A549 (cell line): ENCODE data around the gene ZNF616. TPM values are rescaled to one million over a fixed set of nuclear protein-coding genes. Genes with fewer than 3 reads are reported as not detected.

Source experiments
- ATAC-seq, 2 experiments: fragments of 200-7000 bp in 1 of 2; fragments of >200 bp in 1 of 2; cut with Nextera tagmentation in 1 of 2; cut with Tn5 transposase in 1 of 2; 3 replicates each; pipeline versions ENCODE4 v1.8.0 to v1.9.1; 2018 to 2020; ENCODE audit warnings: mild to moderate bottlenecking in 1 of 2, moderate library complexity in 1 of 2
- CTCF ChIA-PET: fragments of 300-600 bp; sonication (Branson Sonifier 250); formaldehyde crosslinking; extraction: SDS; loops from one replicate; lab custom pipeline; 2021; ENCODE audit warnings: antibody characterized with exemption, inconsistent platforms; lab: Yijun Ruan, JAX
- POLR2A ChIA-PET: fragments of 350-600 bp; formaldehyde crosslinking; extraction: SDS; loops from one replicate; lab custom pipeline; 2021; ENCODE audit warnings: antibody characterized with exemption, inconsistent platforms; lab: Yijun Ruan, JAX
- DNase-seq, 2 experiments: peaks; one replicate each; pipeline versions ENCODE4 v3.0.0 to v3.0.0-alpha.2; 2011 to 2016; ENCODE audit warnings: low read depth in 1 of 2, low spot score in 1 of 2
- FAIRE-seq: peaks from 2 replicates; lab custom pipeline; 2011; peaks lifted over from hg19 to GRCh38; lab: Jason Lieb, UNC
- H3K27ac ChIP-seq, 2 experiments: fragments of >200 bp; sonication (Bioruptor Twin); formaldehyde crosslinking; 3 replicates each; pipeline ENCODE4 v1.5.1; 2016 to 2017
- H3K4me1 ChIP-seq: fragments of >200 bp; sonication (Bioruptor Twin); formaldehyde crosslinking; 3 replicates; pipeline ENCODE4 v1.6.1; 2016
- H3K4me2 ChIP-seq: fragments of >200 bp; sonication (Bioruptor Twin); formaldehyde crosslinking; 3 replicates; pipeline ENCODE4 v1.6.1; 2016
- H3K4me3 ChIP-seq: fragments of >200 bp; sonication (Bioruptor Twin); formaldehyde crosslinking; 3 replicates; pipeline ENCODE4 v1.5.1; 2016
- H3K9me3 ChIP-seq: fragments of >200 bp; sonication (Bioruptor Twin); formaldehyde crosslinking; 3 replicates; pipeline ENCODE4 v1.6.1; 2016
- CEBPB ChIP-seq, 2 experiments: fragments of >200 bp in 1 of 2; sonication (Bioruptor Twin) in 1 of 2; formaldehyde crosslinking in 1 of 2; IDR thresholded peaks; 2 replicates each; pipeline ENCODE4 v1.6.1; 2012 to 2016
- MAFK ChIP-seq: fragments of 450-650 bp; IDR thresholded peaks from 2 replicates; pipeline ENCODE4 v1.6.1; 2014; ENCODE audit not compliant: partially characterized antibody
- WGBS: methylation state at CpG from one replicate; pipeline ENCODE4 v1.1.6; 2017; ENCODE audit errors: missing lambda C conversion rate; 5-methylcytosine and 5-hydroxymethylcytosine counted together
- polyA plus RNA-seq, 4 experiments: library from polyadenylated mRNA; depleted of rRNA in 3 of 4; stranded (reverse); fragments of >200 nt; fragmentation: RNase III in 1 of 4; extraction: RNeasy Plus Mini Kit Qiagen cat#74134 plus additional on column Dnase treatment in 1 of 4; gene quantifications; 2 replicates in 3 of 4; 3 replicates in 1 of 4; pipeline ENCODE4 v1.2.3, GENCODE V29; 2011 to 2017
- small RNA-seq, 6 experiments: library from RNA; depleted of rRNA; stranded (forward); fragments of <200 nt; gene quantifications; one replicate each; pipeline ENCODE3, GENCODE V24; 2012

The ZNF616 gene
- polyA plus RNA-seq, 2 of the 4 experiments (the other 2 are of a cell fraction) = 0.90 to 1.8 TPM

- peak; percentile 1 for TF ChIP-seq MAFK
- TF ChIP-seq CEBPB (IDR thresholded peaks at IDR 0.05) = no peak
- H3K9me3 ChIP-seq = peaks cover 92% of the 10 kb centered on the region
- CTCF ChIA-PET = no interaction called here
- ATAC-seq (no peak), FAIRE-seq (no peak), DNase-seq (no peak)
- H3K27ac ChIP-seq = no peak overlapping the region
- no peak overlapping the region for H3K4me2 ChIP-seq
- H3K4me1 ChIP-seq = no peaks in the 10 kb centered on the region
- POLR2A ChIA-PET = no interaction called here
- H3K4me3 ChIP-seq = no peak overlapping the region
- WGBS = 84% methylated on average over 6 of the region's 6 CpGs
These were observed 74.3 kb downstream of the ZNF616 start for GRCh38 chr19:52065399-52065798.

Small RNAs within 50 kb of the gene (small RNA-seq; reads per million reads assigned to genes)
- gene RPL37P23 = 0 to 12.0 (median 4.7) reads per million in 6 experiments

Other genes with a start within 250 kb of the ZNF616 start
- 0.57 and 1.2 TPM in 2 replicates for gene ZNF649, start 234.9 kb downstream of the ZNF616 start, polyA plus RNA-seq (2011; rRNA removed)
- gene ZNF649, start 234.9 kb downstream of the ZNF616 start, polyA plus RNA-seq (2017; fragmentation: RNase III; extraction: RNeasy Plus Mini Kit Qiagen cat#74134 plus additional on column Dnase treatment) = 0.31 to 0.63 TPM (median 0.56 TPM) in 3 replicates
- gene ZNF613, start 212.5 kb downstream of the ZNF616 start, polyA plus RNA-seq (2011; rRNA removed) = 2.6 and 3.9 TPM in 2 replicates
- 1.4 to 1.6 TPM (median 1.4 TPM) in 3 replicates for gene ZNF613, start 212.5 kb downstream of the ZNF616 start, polyA plus RNA-seq (2017; fragmentation: RNase III; extraction: RNeasy Plus Mini Kit Qiagen cat#74134 plus additional on column Dnase treatment)
- 8.4 and 10.1 TPM in 2 replicates for gene ZNF350, start 153.1 kb downstream of the ZNF616 start, polyA plus RNA-seq (2011; rRNA removed)
- gene ZNF350, start 153.1 kb downstream of the ZNF616 start, polyA plus RNA-seq (2017; fragmentation: RNase III; extraction: RNeasy Plus Mini Kit Qiagen cat#74134 plus additional on column Dnase treatment) = 5.8 to 8.2 TPM (median 6.0 TPM) in 3 replicates
- 9.4 and 9.9 TPM in 2 replicates for gene ZNF615, start 131.7 kb downstream of the ZNF616 start, polyA plus RNA-seq (2011; rRNA removed)
- 6.2 to 7.5 TPM (median 6.5 TPM) in 3 replicates for gene ZNF615, start 131.7 kb downstream of the ZNF616 start, polyA plus RNA-seq (2017; fragmentation: RNase III; extraction: RNeasy Plus Mini Kit Qiagen cat#74134 plus additional on column Dnase treatment)
- gene ZNF614, start 111.6 kb downstream of the ZNF616 start, polyA plus RNA-seq (2011; rRNA removed) = 10.0 TPM in 2 replicates
- 3.6 to 3.7 TPM (median 3.7 TPM) in 3 replicates for gene ZNF614, start 111.6 kb downstream of the ZNF616 start, polyA plus RNA-seq (2017; fragmentation: RNase III; extraction: RNeasy Plus Mini Kit Qiagen cat#74134 plus additional on column Dnase treatment)
- 2.6 and 3.8 TPM in 2 replicates for gene ZNF432, start 91.1 kb downstream of the ZNF616 start, polyA plus RNA-seq (2011; rRNA removed)
- gene ZNF432, start 91.1 kb downstream of the ZNF616 start, polyA plus RNA-seq (2017; fragmentation: RNase III; extraction: RNeasy Plus Mini Kit Qiagen cat#74134 plus additional on column Dnase treatment) = 2.0 to 3.3 TPM (median 2.4 TPM) in 3 replicates
- gene ZNF841, start 44.2 kb downstream of the ZNF616 start, polyA plus RNA-seq (2011; rRNA removed) = 4.9 and 5.3 TPM in 2 replicates
- 2.2 to 3.0 TPM (median 2.4 TPM) in 3 replicates for gene ZNF841, start 44.2 kb downstream of the ZNF616 start, polyA plus RNA-seq (2017; fragmentation: RNase III; extraction: RNeasy Plus Mini Kit Qiagen cat#74134 plus additional on column Dnase treatment)
- gene ZNF836, start 31.7 kb upstream of the ZNF616 start, polyA plus RNA-seq (2011; rRNA removed) = 0.83 and 0.85 TPM in 2 replicates
- 0.50 to 0.81 TPM (median 0.76 TPM) in 3 replicates for gene ZNF836, start 31.7 kb upstream of the ZNF616 start, polyA plus RNA-seq (2017; fragmentation: RNase III; extraction: RNeasy Plus Mini Kit Qiagen cat#74134 plus additional on column Dnase treatment)
- gene PPP2R1A, start 50.1 kb upstream of the ZNF616 start, polyA plus RNA-seq (2011; rRNA removed) = 145 and 201 TPM in 2 replicates
- gene PPP2R1A, start 50.1 kb upstream of the ZNF616 start, polyA plus RNA-seq (2017; fragmentation: RNase III; extraction: RNeasy Plus Mini Kit Qiagen cat#74134 plus additional on column Dnase treatment) = 144 to 158 TPM (median 154 TPM) in 3 replicates
- 19.3 and 21.9 TPM in 2 replicates for gene ZNF766, start 129.6 kb upstream of the ZNF616 start, polyA plus RNA-seq (2011; rRNA removed)
- 11.1 to 11.9 TPM (median 11.2 TPM) in 3 replicates for gene ZNF766, start 129.6 kb upstream of the ZNF616 start, polyA plus RNA-seq (2017; fragmentation: RNase III; extraction: RNeasy Plus Mini Kit Qiagen cat#74134 plus additional on column Dnase treatment)
- 11.0 and 14.1 TPM in 2 replicates for gene ZNF480, start 157.2 kb upstream of the ZNF616 start, polyA plus RNA-seq (2011; rRNA removed)
- 62.7 to 68.5 TPM (median 63.6 TPM) in 3 replicates for gene ZNF480, start 157.2 kb upstream of the ZNF616 start, polyA plus RNA-seq (2017; fragmentation: RNase III; extraction: RNeasy Plus Mini Kit Qiagen cat#74134 plus additional on column Dnase treatment)
- gene ZNF610, start 196.3 kb upstream of the ZNF616 start, polyA plus RNA-seq (2011; rRNA removed) = 0.11 TPM in 1 of 2 replicates, not detected in the other
- 0.08 TPM in 1 of 3 replicates, not detected in the others for gene ZNF610, start 196.3 kb upstream of the ZNF616 start, polyA plus RNA-seq (2017; fragmentation: RNase III; extraction: RNeasy Plus Mini Kit Qiagen cat#74134 plus additional on column Dnase treatment)
- gene ZNF880, start 230.0 kb upstream of the ZNF616 start, polyA plus RNA-seq (2011; rRNA removed) = 1.7 and 2.1 TPM in 2 replicates
- gene ZNF880, start 230.0 kb upstream of the ZNF616 start, polyA plus RNA-seq (2017; fragmentation: RNase III; extraction: RNeasy Plus Mini Kit Qiagen cat#74134 plus additional on column Dnase treatment) = 0.90 to 1.4 TPM (median 0.96 TPM) in 3 replicates